Psoas muscle (tissue), 8 donors: ENCODE results near the gene LMTK2. TPM values are rescaled to one million over a fixed set of nuclear protein-coding genes. Genes with fewer than 3 reads are reported as not detected.
A peak's percentile ranks its signal among the peaks of the same experiment; 100 is the strongest.

Experiments
- ATAC-seq, 4 donors: fragments of 200-7000 bp; cut with Tn5 transposase; one replicate each; pipeline ENCODE4 v1.9.1; 2020; ENCODE audit warnings: moderate library complexity in 3 of 4, mild to moderate bottlenecking in 2 of 4
- DNase-seq, 2 donors: peaks; one replicate each; pipeline ENCODE4 v3.0.0-alpha.2; 2020
- H3K27ac ChIP-seq: fragments of 200-600 bp; one replicate; pipeline ENCODE4 v1.8.0; 2022
- H3K27me3 ChIP-seq, 3 donors: fragments of 200-600 bp in 1 of 3; one replicate each; pipeline versions ENCODE4 v1.6.1 to v1.8.0; 2013 to 2022; ENCODE audit warnings: low read length in 2 of 3, mild to moderate bottlenecking in 2 of 3, moderate library complexity in 1 of 3; ENCODE audit not compliant: insufficient read depth in 3 of 3
- H3K36me3 ChIP-seq, 2 donors: fragments of 200-600 bp in 1 of 2; one replicate each; pipeline versions ENCODE4 v1.6.1 to v1.8.0; 2013 to 2022; ENCODE audit warnings: low read depth in 1 of 2, mild to moderate bottlenecking in 1 of 2, moderate library complexity in 1 of 2; ENCODE audit not compliant: insufficient read depth in 1 of 2
- H3K4me1 ChIP-seq: fragments of 200-600 bp; one replicate; pipeline ENCODE4 v1.8.0; 2022
- H3K4me3 ChIP-seq: fragments of 200-600 bp; one replicate; pipeline ENCODE4 v1.8.0; 2022; ENCODE audit warnings: mild to moderate bottlenecking
- H3K9me3 ChIP-seq: fragments of 200-600 bp; one replicate; pipeline ENCODE4 v1.8.0; 2022
- CTCF ChIP-seq: fragments of 200-600 bp; IDR thresholded peaks from one replicate; pipeline ENCODE4 v1.8.0; 2022; ENCODE audit warnings: antibody characterized with exemption
- WGBS, 3 donors: extraction: QIAGEN DNeasy Blood & Tissue Kit; methylation state at CpG; one replicate each; pipeline versions ENCODE4 v1.1.6 to v1.1.7; 2013; 5-methylcytosine and 5-hydroxymethylcytosine counted together
- intact Hi-C, 2 donors: fragments of 100-400 bp; cut with DNase I; formaldehyde crosslinking; loops; one replicate each; pipeline versions ENCODE4 v1.11.0 to v1.14.2; 2022
- polyA plus RNA-seq, 3 donors: library from polyadenylated mRNA; stranded (reverse); fragments of 200-250 nt; gene quantifications; one replicate each; pipeline ENCODE4 v1.2.3, GENCODE V29; 2013
- total RNA-seq, 4 donors: library from RNA; stranded (reverse); fragmentation: NEBNext Ultra II Directional in 2 of 4; extraction: Animal tissue kit (Norgen Biotek cat#: 25700) in 2 of 4; gene quantifications; one replicate each; pipeline versions ENCODE4 v1.2.1 to v1.2.4, GENCODE V29; 2021 to 2023
- donor health status: healthy with polysubstance abuse.
- donor health status: DM: no; HTN: no; CAD: no; lungs with moderate emphysema.
- donor health status: Bipolar disorder and iron deficiency.
- donor health status: healthy.
- donor health status: DM: yes; HTN: yes; CAD: no.
- donor health status: DM: no; HTN: no; CAD: no.
- donor health status: DM: no; HTN: no; CAD: no.
- donor health status: DM: yes; HTN: yes; CAD: no.

LMTK2 gene
- total and polyA plus RNA-seq, 7 donors = 3.6 to 25.0 (median 13.5) TPM

- ATAC-seq = no peak
- Histone ChIP-seq H3K4me3 (no peak overlapping the region), H3K36me3 (peaks cover 0 to 53% of the 10 kb centered on the region in 2 donors)
These were observed 98.6 kb downstream of the LMTK2 start for GRCh38 chr7:98205162-98205845.

GRCh38 chr7:98206451-98207330 is 100.0 kb downstream of the LMTK2 start:
- H3K9me3 ChIP-seq = no peaks in the 10 kb centered on the region
- H3K4me1 ChIP-seq = no peaks in the 10 kb centered on the region
- no peak for TF ChIP-seq CTCF
- peaks cover 0 to 4% (median 3%) of the 10 kb centered on the region in 3 donors for H3K27me3 ChIP-seq
- WGBS, 3 donors = 93 to 95% (median 94%) methylated on average over 47 of the region's 47 CpGs
- ATAC-seq (no peak), DNase-seq (no peak)
- no peak overlapping the region for H3K4me3 ChIP-seq
- H3K36me3 ChIP-seq = peaks cover 0 to 53% of the 10 kb centered on the region in 2 donors
- intact Hi-C loops = no loop called here
- H3K27ac ChIP-seq = no peak overlapping the region

More at GRCh38 chr7:98205162-98205845, 98.6 kb downstream of the LMTK2 start:
- 95% methylated on average over 44 to 47 of the region's 47 CpGs for WGBS, 3 donors
- intact Hi-C loops = no loop called here
- H3K27ac ChIP-seq = no peak overlapping the region
- no peak for TF ChIP-seq CTCF
- no peak for DNase-seq
- H3K9me3 ChIP-seq = no peaks in the 10 kb centered on the region
- no peaks in the 10 kb centered on the region for H3K27me3 ChIP-seq
- no peaks in the 10 kb centered on the region for H3K4me1 ChIP-seq

GRCh38 chr7:98209166-98209920 is 102.7 kb downstream of the LMTK2 start:
- intact Hi-C loops = no loop called here
- Histone ChIP-seq H3K27me3 (peaks cover 0 to 4% (median 4%) of the 10 kb centered on the region in 3 donors), H3K27ac (no peak overlapping the region), H3K4me1 (no peaks in the 10 kb centered on the region), H3K9me3 (no peaks in the 10 kb centered on the region), H3K36me3 (peaks cover 0 to 43% of the 10 kb centered on the region in 2 donors), H3K4me3 (no peak overlapping the region)
- TF ChIP-seq CTCF = no peak
- WGBS, 3 donors = 94 to 96% (median 95%) methylated on average over 17 of the region's 17 CpGs
- ATAC-seq (no peak), DNase-seq (no peak)

- WGBS, 3 donors = 3 to 4% (median 4%) methylated on average over 32 to 48 of the region's 49 CpGs
- H3K9me3 ChIP-seq = no peaks in the 10 kb centered on the region
- TF ChIP-seq CTCF = no peak
- peaks cover 0 to 30% of the 10 kb centered on the region in 2 donors for H3K36me3 ChIP-seq
- no peak overlapping the region for H3K27ac ChIP-seq
- DNase-seq = no peak
- peak in 1 of 4 donors; percentile 16 for ATAC-seq
- peak overlapping the region; percentile 32 for H3K4me3 ChIP-seq
- intact Hi-C loops = no loop called here
- H3K4me1 ChIP-seq = no peaks in the 10 kb centered on the region
- H3K27me3 ChIP-seq = peaks cover 0 to 4% (median 4%) of the 10 kb centered on the region in 3 donors
These were observed 104.0 kb downstream of the LMTK2 start for GRCh38 chr7:98210513-98211220.
